Prostate gland (tissue), 2 donors: ENCODE results near the gene OR2H1. TPM values are rescaled to one million over a fixed set of nuclear protein-coding genes. Genes with fewer than 3 reads are reported as not detected.

ENCODE experiments used
- DNase-seq: peaks from one replicate; pipeline ENCODE4 v3.0.0-alpha.2; 2019; ENCODE audit warnings: low spot score
- H3K27ac ChIP-seq, 2 donors: fragments of 200-600 bp; sonication (generic); 2 replicates each; pipeline ENCODE4 v1.5.1; 2017 to 2019
- H3K27me3 ChIP-seq: fragments of 200-600 bp; sonication (generic); replicated peaks from 2 replicates; pipeline ENCODE4 v1.5.1; 2019; ENCODE audit not compliant: insufficient read depth
- H3K36me3 ChIP-seq, 2 donors: fragments of 200-600 bp; sonication (generic); 1 replicate in 1 of 2; 2 replicates in 1 of 2; pipeline versions ENCODE4 v1.5.1 to v1.8.1; 2017 to 2019
- H3K4me1 ChIP-seq: fragments of 200-600 bp; sonication (generic); replicated peaks from 2 replicates; pipeline ENCODE4 v1.5.1; 2019
- H3K4me3 ChIP-seq, 2 donors: fragments of 200-600 bp; sonication (generic); 2 replicates each; pipeline ENCODE4 v1.5.1; 2017 to 2019
- H3K9me3 ChIP-seq: fragments of 200-600 bp; sonication (generic); 2 replicates; pipeline ENCODE4 v1.5.1; 2017
- POLR2A ChIP-seq: fragments of 450-650 bp; IDR thresholded peaks from one replicate; pipeline ENCODE4 v1.6.1; 2016; ENCODE audit warnings: antibody characterized with exemption, mild to moderate bottlenecking
- POLR2AphosphoS5 ChIP-seq: sonication (generic); formaldehyde crosslinking; IDR thresholded peaks from one replicate; pipeline ENCODE4 v1.6.1; 2017; ENCODE audit warnings: antibody characterized with exemption
- WGBS: methylation state at CpG from one replicate; pipeline ENCODE4 v1.1.5; 2018; 5-methylcytosine and 5-hydroxymethylcytosine counted together
- intact Hi-C: fragments of 100-400 bp; cut with DNase I; formaldehyde crosslinking; loops from one replicate; pipeline ENCODE4 v1.14.2; 2022
- total RNA-seq, 2 donors: library from RNA; depleted of rRNA; stranded (reverse); fragments of >200 nt; gene quantifications; one replicate each; pipeline ENCODE4 v1.1.0, GENCODE V29; 2016
- TF ChIP-seq, protein P1 (sequence below), 4 experiments: fragments of 200-600 bp in 2 of 4; fragments of 450-650 bp in 2 of 4; sonication (generic) in 2 of 4; IDR thresholded peaks; 1 replicate in 3 of 4; 2 replicates in 1 of 4; pipeline ENCODE4 v1.5.1; 2016 to 2019; ENCODE audit warnings: antibody characterized with exemption in 4 of 4, mild to moderate bottlenecking in 2 of 4, moderate library complexity in 2 of 4

The OR2H1 gene
- total RNA-seq, 2 donors from 2014 or later = 1.1 TPM; not detected in 1

DNA sequence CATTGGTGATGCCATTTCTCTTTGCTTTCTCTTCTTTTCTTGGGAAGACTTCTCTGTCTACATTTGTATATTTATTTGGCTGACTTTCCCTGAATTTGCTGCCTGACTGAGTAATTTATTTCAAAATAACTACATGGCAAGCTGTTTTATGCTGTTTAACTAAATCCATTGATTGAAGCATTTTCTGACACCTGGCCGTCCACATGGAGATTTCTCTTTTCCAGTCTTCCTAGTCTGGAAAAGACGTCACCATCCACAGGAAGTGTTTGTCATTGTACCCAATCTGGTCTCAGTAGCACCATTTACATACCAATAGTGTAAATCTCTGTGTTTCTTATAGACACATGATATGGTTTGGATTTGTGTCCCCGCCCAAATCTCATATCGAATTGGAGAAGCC lies 40.0 kb downstream of the OR2H1 start:
- Histone ChIP-seq H3K9me3 (no peaks in the 10 kb centered on the region), H3K36me3 (no peaks in the 10 kb centered on the region), H3K4me1 (no peaks in the 10 kb centered on the region), H3K27me3 (no peaks in the 10 kb centered on the region), H3K27ac (no peak overlapping the region), H3K4me3 (no peak overlapping the region)
- WGBS = 86% methylated on average over 4 of the region's 4 CpGs
- no peak for TF ChIP-seq POLR2A
- no peak for TF ChIP-seq POLR2AphosphoS5
- TF ChIP-seq, protein P1, sequence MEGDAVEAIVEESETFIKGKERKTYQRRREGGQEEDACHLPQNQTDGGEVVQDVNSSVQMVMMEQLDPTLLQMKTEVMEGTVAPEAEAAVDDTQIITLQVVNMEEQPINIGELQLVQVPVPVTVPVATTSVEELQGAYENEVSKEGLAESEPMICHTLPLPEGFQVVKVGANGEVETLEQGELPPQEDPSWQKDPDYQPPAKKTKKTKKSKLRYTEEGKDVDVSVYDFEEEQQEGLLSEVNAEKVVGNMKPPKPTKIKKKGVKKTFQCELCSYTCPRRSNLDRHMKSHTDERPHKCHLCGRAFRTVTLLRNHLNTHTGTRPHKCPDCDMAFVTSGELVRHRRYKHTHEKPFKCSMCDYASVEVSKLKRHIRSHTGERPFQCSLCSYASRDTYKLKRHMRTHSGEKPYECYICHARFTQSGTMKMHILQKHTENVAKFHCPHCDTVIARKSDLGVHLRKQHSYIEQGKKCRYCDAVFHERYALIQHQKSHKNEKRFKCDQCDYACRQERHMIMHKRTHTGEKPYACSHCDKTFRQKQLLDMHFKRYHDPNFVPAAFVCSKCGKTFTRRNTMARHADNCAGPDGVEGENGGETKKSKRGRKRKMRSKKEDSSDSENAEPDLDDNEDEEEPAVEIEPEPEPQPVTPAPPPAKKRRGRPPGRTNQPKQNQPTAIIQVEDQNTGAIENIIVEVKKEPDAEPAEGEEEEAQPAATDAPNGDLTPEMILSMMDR (IDR thresholded peaks at IDR 0.05) = no peak
- intact Hi-C loops = no loop called here
- DNase-seq = no peak

DNA sequence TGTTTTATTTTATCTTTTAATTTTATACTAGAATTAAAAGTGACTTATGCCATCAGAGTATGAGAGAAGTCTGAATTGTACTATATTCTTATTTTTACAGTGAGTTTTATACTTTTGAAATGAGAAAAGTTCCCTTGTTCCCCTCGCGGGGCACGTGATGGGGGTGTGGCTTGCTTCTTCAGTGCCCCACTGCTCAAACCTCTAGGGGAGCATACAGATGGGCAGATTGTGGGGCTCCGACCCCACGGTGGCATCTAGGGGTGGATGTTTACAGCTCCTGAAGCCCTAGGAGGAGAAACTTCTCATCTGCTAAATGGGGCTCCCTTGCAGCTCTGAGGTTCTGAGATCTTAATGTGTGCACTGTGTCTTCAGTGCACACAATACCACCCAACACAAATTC lies 42.7 kb downstream of the OR2H1 start:
- Histone ChIP-seq H3K27ac (no peak overlapping the region), H3K4me1 (no peaks in the 10 kb centered on the region), H3K9me3 (no peaks in the 10 kb centered on the region), H3K27me3 (no peaks in the 10 kb centered on the region), H3K4me3 (no peak overlapping the region), H3K36me3 (no peaks in the 10 kb centered on the region)
- no peak for DNase-seq
- TF ChIP-seq POLR2AphosphoS5 (no peak), POLR2A (no peak)
- TF ChIP-seq, protein P1 (IDR thresholded peaks at IDR 0.05) = no peak
- WGBS = 83% methylated on average over 5 of the region's 5 CpGs
- intact Hi-C loops = no loop called here

GRCh38 chr6:29500594-29500993 lies 43.6 kb downstream of the OR2H1 start:
- no peak overlapping the region for H3K27ac ChIP-seq
- DNase-seq = no peak
- no peak overlapping the region for H3K4me3 ChIP-seq
- H3K36me3 ChIP-seq = no peaks in the 10 kb centered on the region
- H3K27me3 ChIP-seq = no peaks in the 10 kb centered on the region
- intact Hi-C loops = no loop called here
- TF ChIP-seq POLR2A (no peak), POLR2AphosphoS5 (no peak)
- TF ChIP-seq, protein P1 (IDR thresholded peaks at IDR 0.05) = no peak
- no peaks in the 10 kb centered on the region for H3K9me3 ChIP-seq
- no peaks in the 10 kb centered on the region for H3K4me1 ChIP-seq
- 79% methylated on average over 8 of the region's 8 CpGs for WGBS

- Histone ChIP-seq H3K27me3 (no peaks in the 10 kb centered on the region), H3K27ac (no peak overlapping the region), H3K9me3 (no peaks in the 10 kb centered on the region), H3K36me3 (no peaks in the 10 kb centered on the region), H3K4me3 (no peak overlapping the region), H3K4me1 (no peaks in the 10 kb centered on the region)
- 89% methylated on average over 6 of the region's 6 CpGs for WGBS
- no peak for DNase-seq
- TF ChIP-seq, protein P1 (IDR thresholded peaks at IDR 0.05) = no peak
- no peak for TF ChIP-seq POLR2AphosphoS5
- TF ChIP-seq POLR2A = no peak
- intact Hi-C loops = no loop called here
These were observed 44.2 kb downstream of the OR2H1 start for GRCh38 chr6:29501106-29501505.

- H3K4me1 ChIP-seq = no peaks in the 10 kb centered on the region
- no peaks in the 10 kb centered on the region for H3K36me3 ChIP-seq
- no peak for DNase-seq
- no peaks in the 10 kb centered on the region for H3K9me3 ChIP-seq
- intact Hi-C loops = no loop called here
- H3K27me3 ChIP-seq = no peaks in the 10 kb centered on the region
- TF ChIP-seq POLR2A (no peak), POLR2AphosphoS5 (no peak)
- TF ChIP-seq, protein P1 (IDR thresholded peaks at IDR 0.05) = no peak
- H3K4me3 ChIP-seq = no peak overlapping the region
- H3K27ac ChIP-seq = no peak overlapping the region
- WGBS = 88% methylated on average over 3 of the region's 3 CpGs
These were observed 45.2 kb downstream of the OR2H1 start for GRCh38 chr6:29502181-29502580.
